NB4 (cell line): ENCODE results near the gene PRMT7.

Experiments used
- DNase-seq: peaks from one replicate; pipeline ENCODE4 v3.0.0; 2010; ENCODE audit warnings: low read depth
- H3K4me3 ChIP-seq: one replicate; pipeline ENCODE4 v1.5.1; 2011; ENCODE audit warnings: mild to moderate bottlenecking, low read depth, low read length, moderate library complexity
- MYC ChIP-seq: IDR thresholded peaks from 2 replicates; pipeline ENCODE4 v1.6.1; 2011; ENCODE audit warnings: low read depth, low read length
- POLR2A ChIP-seq: IDR thresholded peaks from 2 replicates; pipeline ENCODE4 v1.6.1; 2011; ENCODE audit warnings: mild to moderate bottlenecking; ENCODE audit not compliant: insufficient read length; ENCODE audit errors: extremely low read depth
- TF ChIP-seq, protein P1 (sequence below): IDR thresholded peaks from 2 replicates; pipeline ENCODE4 v1.6.1; 2011; ENCODE audit warnings: low read depth, low read length
- TF ChIP-seq, protein P2 (sequence below): IDR thresholded peaks from one replicate; pipeline ENCODE4 v1.5.1; 2012; ENCODE audit warnings: low read depth, low read length

Gene PRMT7

DNA sequence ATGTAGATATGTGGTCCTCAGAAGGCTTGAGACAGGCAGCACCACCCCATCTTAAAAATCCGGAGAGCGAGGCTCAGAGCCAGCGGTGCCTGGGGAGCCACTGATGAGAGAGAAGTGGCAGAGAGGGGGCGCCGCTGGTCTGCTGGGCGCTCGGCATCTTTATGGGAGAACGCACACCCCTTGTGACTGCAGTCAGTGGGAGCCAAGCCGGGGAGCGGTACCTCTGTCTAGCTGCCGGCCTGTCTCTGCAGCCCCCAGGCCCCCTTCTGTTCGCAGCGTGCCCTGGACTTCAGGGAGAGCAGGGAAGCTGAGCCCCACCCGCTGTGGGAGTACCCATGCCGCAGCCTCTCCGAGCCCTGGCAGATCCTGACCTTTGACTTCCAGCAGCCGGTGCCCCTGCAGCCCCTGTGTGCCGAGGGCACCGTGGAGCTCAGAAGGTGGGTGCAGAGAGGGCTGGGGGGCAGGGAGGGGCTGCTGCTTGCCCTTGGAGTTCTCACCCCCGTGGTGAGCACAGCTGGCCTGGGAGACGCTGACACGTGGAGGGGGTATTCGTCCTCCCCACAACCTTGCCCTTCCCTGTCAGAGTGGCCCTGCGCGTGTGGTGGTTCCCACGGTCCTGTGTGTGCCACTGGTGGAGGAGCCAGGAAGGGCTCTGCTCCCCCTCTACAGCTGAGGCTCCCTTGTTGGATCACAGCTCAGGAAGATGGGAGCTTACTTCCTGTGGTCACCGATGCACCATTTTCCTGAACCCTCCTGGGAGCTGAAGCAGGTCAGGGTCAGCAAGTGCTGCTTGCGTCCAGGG lies 44.8 kb downstream of the PRMT7 start:
- TF ChIP-seq MYC: peak; percentile 16; the same call in 1 of the 2 replicates
- TF ChIP-seq, protein P1, sequence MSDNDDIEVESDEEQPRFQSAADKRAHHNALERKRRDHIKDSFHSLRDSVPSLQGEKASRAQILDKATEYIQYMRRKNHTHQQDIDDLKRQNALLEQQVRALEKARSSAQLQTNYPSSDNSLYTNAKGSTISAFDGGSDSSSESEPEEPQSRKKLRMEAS: peak; percentile 48; the same call in 1 of the 2 replicates
- no peak for TF ChIP-seq POLR2A
- TF ChIP-seq, protein P2, sequence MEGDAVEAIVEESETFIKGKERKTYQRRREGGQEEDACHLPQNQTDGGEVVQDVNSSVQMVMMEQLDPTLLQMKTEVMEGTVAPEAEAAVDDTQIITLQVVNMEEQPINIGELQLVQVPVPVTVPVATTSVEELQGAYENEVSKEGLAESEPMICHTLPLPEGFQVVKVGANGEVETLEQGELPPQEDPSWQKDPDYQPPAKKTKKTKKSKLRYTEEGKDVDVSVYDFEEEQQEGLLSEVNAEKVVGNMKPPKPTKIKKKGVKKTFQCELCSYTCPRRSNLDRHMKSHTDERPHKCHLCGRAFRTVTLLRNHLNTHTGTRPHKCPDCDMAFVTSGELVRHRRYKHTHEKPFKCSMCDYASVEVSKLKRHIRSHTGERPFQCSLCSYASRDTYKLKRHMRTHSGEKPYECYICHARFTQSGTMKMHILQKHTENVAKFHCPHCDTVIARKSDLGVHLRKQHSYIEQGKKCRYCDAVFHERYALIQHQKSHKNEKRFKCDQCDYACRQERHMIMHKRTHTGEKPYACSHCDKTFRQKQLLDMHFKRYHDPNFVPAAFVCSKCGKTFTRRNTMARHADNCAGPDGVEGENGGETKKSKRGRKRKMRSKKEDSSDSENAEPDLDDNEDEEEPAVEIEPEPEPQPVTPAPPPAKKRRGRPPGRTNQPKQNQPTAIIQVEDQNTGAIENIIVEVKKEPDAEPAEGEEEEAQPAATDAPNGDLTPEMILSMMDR: peak; percentile 46
- peak overlapping the region; percentile 13 for H3K4me3 ChIP-seq
- peak; percentile 71 for DNase-seq

DNA sequence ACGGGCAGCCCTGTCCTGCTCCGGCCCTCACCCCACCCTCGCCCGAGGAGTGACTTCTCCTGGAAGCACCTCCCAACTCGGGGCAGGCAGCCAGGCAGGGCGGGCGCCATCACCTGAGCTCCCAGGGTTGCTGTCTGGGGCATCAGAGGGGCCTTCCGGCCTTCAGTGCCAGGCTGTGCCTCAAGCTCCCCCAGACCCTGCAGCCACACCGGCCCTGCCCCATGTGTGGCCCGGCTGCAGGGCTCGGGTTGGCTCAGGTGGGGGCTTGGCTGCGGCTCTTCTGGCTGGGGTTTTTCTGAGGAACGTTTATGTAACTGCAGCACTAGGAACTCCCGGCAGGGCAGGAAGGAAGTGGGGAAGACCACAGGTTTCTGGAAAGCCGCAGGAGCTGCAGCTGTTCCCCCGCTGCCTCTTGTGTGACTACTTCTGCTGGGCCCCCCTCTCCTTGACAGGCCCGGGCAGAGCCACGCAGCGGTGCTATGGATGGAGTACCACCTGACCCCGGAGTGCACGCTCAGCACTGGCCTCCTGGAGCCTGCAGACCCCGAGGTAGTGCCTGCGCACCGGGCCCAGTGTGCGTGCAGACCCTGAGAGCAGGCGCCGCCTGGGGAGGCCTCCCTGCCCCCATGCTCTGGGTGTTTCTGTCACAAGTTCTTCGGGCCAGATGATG lies 45.6 kb downstream of the PRMT7 start:
- peak overlapping the region; percentile 13 for H3K4me3 ChIP-seq
- peak; percentile 96 for DNase-seq
- TF ChIP-seq, protein P1: peak; percentile 66
- TF ChIP-seq MYC (peak; percentile 60), POLR2A (no peak)
- TF ChIP-seq, protein P2: no peak

DNA sequence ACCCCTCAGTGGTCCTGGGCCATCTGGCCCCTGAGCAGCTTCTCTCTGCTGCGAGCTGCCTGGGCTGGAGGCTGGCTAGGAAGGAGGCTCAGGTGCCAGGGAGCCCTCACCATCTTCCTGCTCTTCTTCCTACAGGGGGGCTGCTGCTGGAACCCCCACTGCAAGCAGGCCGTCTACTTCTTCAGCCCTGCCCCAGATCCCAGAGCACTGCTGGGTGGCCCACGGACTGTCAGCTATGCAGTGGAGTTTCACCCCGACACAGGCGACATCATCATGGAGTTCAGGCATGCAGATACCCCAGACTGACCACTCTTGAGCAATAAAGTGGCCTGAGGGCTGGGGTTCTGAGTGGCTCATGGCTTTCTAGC lies 46.1 kb downstream of the PRMT7 start:
- peak; percentile 47 for DNase-seq
- no peak overlapping the region for H3K4me3 ChIP-seq
- TF ChIP-seq POLR2A (no peak), MYC (no peak)
- TF ChIP-seq, protein P2: no peak
- TF ChIP-seq, protein P1: no peak

DNA sequence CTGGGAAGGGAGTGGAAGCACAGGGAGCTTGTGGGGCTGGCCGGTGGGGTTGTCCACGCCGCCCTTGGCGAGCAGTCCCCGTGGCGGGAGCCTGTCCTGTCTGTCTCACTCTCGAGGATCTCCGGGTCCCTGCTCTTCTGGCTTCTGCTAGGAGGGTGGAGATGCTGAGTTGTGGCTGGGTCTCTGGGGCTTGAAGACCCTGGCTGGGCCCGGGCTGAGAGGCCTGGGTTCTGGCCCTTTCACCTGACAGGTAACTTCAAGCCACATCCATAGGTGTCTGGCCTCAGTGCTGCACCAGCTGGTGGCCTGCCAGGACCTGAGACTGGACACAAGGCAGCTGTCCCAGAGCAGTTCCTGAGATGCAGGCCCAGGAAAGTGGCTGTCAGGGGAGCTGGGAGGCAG lies 46.7 kb downstream of the PRMT7 start:
- no peak for DNase-seq
- H3K4me3 ChIP-seq: no peak overlapping the region
- TF ChIP-seq MYC (no peak), POLR2A (no peak)
- TF ChIP-seq, protein P2: no peak
- TF ChIP-seq, protein P1: no peak

DNA sequence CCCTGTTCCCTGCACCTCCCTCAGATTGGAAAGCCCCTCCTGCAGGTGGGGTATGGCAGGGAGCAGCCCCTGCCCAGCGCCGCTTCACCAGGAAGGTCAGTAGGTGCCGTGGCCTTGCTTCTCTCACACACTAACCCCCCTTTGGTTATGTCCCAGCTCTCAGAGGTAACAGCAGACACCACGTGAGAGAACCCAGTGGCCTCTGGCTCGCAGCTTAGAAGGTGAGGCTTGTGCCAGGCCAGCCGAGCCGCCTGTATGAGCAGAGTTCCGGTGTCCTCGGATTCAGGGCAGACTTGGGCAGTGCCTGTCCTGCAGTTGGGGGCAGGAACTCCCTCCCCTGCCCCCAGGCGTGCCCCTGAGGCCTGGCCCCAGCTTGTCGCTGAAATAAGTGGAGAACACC lies 47.1 kb downstream of the PRMT7 start:
- no peak for DNase-seq
- TF ChIP-seq, protein P1: no peak
- TF ChIP-seq, protein P2: no peak
- TF ChIP-seq MYC: no peak
- no peak overlapping the region for H3K4me3 ChIP-seq
